Body of pancreas (tissue), 4 donors: ENCODE results near the gene CDKN1A.

ENCODE experiments used
- CTCF ChIP-seq, 7 experiments: fragments of 450-650 bp in 4 of 7; fragments of 200-600 bp in 3 of 7; sonication (generic) in 3 of 7; IDR thresholded peaks; one replicate each; pipeline ENCODE4 v1.5.1; 2016 to 2019; ENCODE audit warnings: antibody characterized with exemption in 7 of 7
- POLR2A ChIP-seq, 3 donors: fragments of 450-650 bp; IDR thresholded peaks; one replicate each; pipeline ENCODE4 v1.6.1; 2016; ENCODE audit warnings: antibody characterized with exemption in 3 of 3, mild to moderate bottlenecking in 2 of 3

GRCh38 chr6:36712816-36713215 lies 34.3 kb downstream of the CDKN1A start:
- no peak for TF ChIP-seq CTCF (IDR thresholded peaks at IDR 0.05)
- no peak for TF ChIP-seq POLR2A (IDR thresholded peaks at IDR 0.05)
